K562 (cell line): Measurements from ENCODE around the gene RFPL1. TPM values are rescaled to one million over a fixed set of nuclear protein-coding genes. Genes with fewer than 3 reads are reported as not detected.

Experiments
- ATAC-seq: fragments of 200-7000 bp; cut with Tn5 transposase; 3 replicates; pipeline ENCODE4 v1.9.1; 2020; ENCODE audit warnings: moderate library complexity
- BruUV-seq: library from RNA; stranded (reverse); fragments of 400-500 nt; replicated peaks from 2 replicates; lab custom pipeline; 2021; lab: Mats Ljungman, UMichigan
- CTCF ChIA-PET: fragments of 300-600 bp; formaldehyde crosslinking; extraction: SDS; loops from one replicate; lab custom pipeline; 2021; ENCODE audit warnings: low intra/inter-chr PET ratio; lab: Yijun Ruan, JAX
- POLR2A ChIA-PET: fragments of 300-600, 350-650 bp; sonication (Branson Sonifier 250); formaldehyde crosslinking; extraction: SDS; loops from one replicate; lab custom pipeline; 2021; ENCODE audit warnings: antibody characterized with exemption, inconsistent platforms; lab: Yijun Ruan, JAX
- DNase-seq, 4 experiments: peaks; one replicate each; pipeline versions ENCODE4 v3.0.0 to v3.0.0-alpha.2; 2011 to 2018; ENCODE audit warnings: low spot score in 3 of 4, mixed read lengths in 3 of 4; ENCODE audit errors: extremely low read depth in 1 of 4
- FAIRE-seq: peaks from 2 replicates; lab custom pipeline; 2011; peaks lifted over from hg19 to GRCh38; lab: Jason Lieb, UNC
- H2AFZ ChIP-seq: 2 replicates; pipeline ENCODE4 v1.6.0; 2011; ENCODE audit warnings: low read depth, low read length, control low read depth, inconsistent platforms
- H3K27ac ChIP-seq: fragments of 200-600 bp; 3 replicates; pipeline ENCODE4 v1.8.0; 2011; ENCODE audit warnings: low read depth, mild to moderate bottlenecking, control low read depth, inconsistent platforms, low read length, moderate library complexity, mixed read lengths; ENCODE audit errors: extremely low read depth
- H3K27me3 ChIP-seq, 2 experiments: fragments of 300-600 bp in 1 of 2; 2 replicates in 1 of 2; 3 replicates in 1 of 2; pipeline versions ENCODE4 v1.6.0 to v1.8.0; 2011; ENCODE audit warnings: inconsistent platforms in 2 of 2, low read length in 2 of 2, mild to moderate bottlenecking in 1 of 2, mixed read lengths in 1 of 2, moderate library complexity in 1 of 2; ENCODE audit not compliant: control insufficient read depth in 2 of 2, insufficient read depth in 2 of 2
- H3K36me3 ChIP-seq: fragments of 300-600 bp; 3 replicates; pipeline ENCODE4 v1.8.0; 2011; ENCODE audit warnings: mild to moderate bottlenecking, low read length, inconsistent platforms; ENCODE audit not compliant: control insufficient read depth, insufficient read depth
- H3K4me1 ChIP-seq, 2 experiments: fragments of 200-600 bp in 1 of 2; replicated peaks in 1 of 2; 2 replicates in 1 of 2; 3 replicates in 1 of 2; pipeline versions ENCODE4 v1.5.1 to v1.8.0; 2011; ENCODE audit warnings: inconsistent platforms in 2 of 2, low read length in 2 of 2, mild to moderate bottlenecking in 1 of 2, mixed read lengths in 1 of 2, moderate library complexity in 1 of 2; ENCODE audit not compliant: control insufficient read depth in 2 of 2, insufficient read depth in 2 of 2
- H3K4me2 ChIP-seq: 2 replicates; pipeline ENCODE4 v1.6.1; 2011; ENCODE audit warnings: low read length, control low read depth, inconsistent platforms, mixed read lengths; ENCODE audit not compliant: insufficient read depth
- H3K4me3 ChIP-seq: fragments of 200-600 bp; sonication (generic), shearing (Covaris generic); 2 replicates; pipeline ENCODE4 v1.5.1; 2016; ENCODE audit warnings: control low read depth, inconsistent platforms
- H3K79me2 ChIP-seq: fragments of 200-600 bp; 3 replicates; pipeline ENCODE4 v1.8.0; 2011; ENCODE audit warnings: low read length, inconsistent platforms; ENCODE audit not compliant: control insufficient read depth, insufficient read depth
- H3K9ac ChIP-seq, 2 experiments: 2 replicates each; pipeline versions ENCODE4 v1.6.0 to v1.6.1; 2011; ENCODE audit warnings: low read depth in 2 of 2, low read length in 2 of 2, control low read depth in 1 of 2, inconsistent platforms in 1 of 2, mild to moderate bottlenecking in 1 of 2, mixed read lengths in 1 of 2; ENCODE audit not compliant: insufficient read depth in 1 of 2
- H3K9me1 ChIP-seq: one replicate; pipeline ENCODE4 v1.6.0; 2011; ENCODE audit warnings: inconsistent platforms, mild to moderate bottlenecking, low read length, moderate library complexity; ENCODE audit not compliant: control insufficient read depth, insufficient read depth
- H3K9me3 ChIP-seq: replicated peaks from 2 replicates; pipeline ENCODE4 v1.5.1; 2011; ENCODE audit warnings: low read depth, low read length, inconsistent platforms; ENCODE audit not compliant: control insufficient read depth, insufficient read depth
- H4K20me1 ChIP-seq: replicated peaks from 2 replicates; pipeline ENCODE4 v1.6.1; 2011; ENCODE audit warnings: low read length, inconsistent platforms, mixed read lengths; ENCODE audit not compliant: control insufficient read depth, insufficient read depth
- C11orf30 ChIP-seq: fragments of 450-650 bp; IDR thresholded peaks from 2 replicates; pipeline ENCODE4 v1.6.1; 2016; ENCODE audit warnings: low read depth, mild to moderate bottlenecking
- CBFA2T3 ChIP-seq: fragments of 450-650 bp; IDR thresholded peaks from 2 replicates; pipeline ENCODE4 v1.6.1; 2017
- MAZ ChIP-seq, 2 experiments: fragments of 450-650 bp in 1 of 2; sonication (generic) in 1 of 2; formaldehyde crosslinking; IDR thresholded peaks in 1 of 2; conservative IDR thresholded peaks in 1 of 2; 2 replicates each; pipeline versions ENCODE4 v1.4.0 to v1.5.0; 2020; ENCODE audit warnings: mild to moderate bottlenecking in 1 of 2, missing genetic modification reagents in 1 of 2
- MBD2 ChIP-seq: sonication (generic); IDR thresholded peaks from 2 replicates; pipeline ENCODE4 v1.6.1; 2016; ENCODE audit warnings: low read depth, borderline replicate concordance
- MNT ChIP-seq, 2 experiments: fragments of 450-650 bp; conservative IDR thresholded peaks; 2 replicates each; pipeline ENCODE4 v1.6.1; 2017; ENCODE audit warnings: mild to moderate bottlenecking in 2 of 2, moderate library complexity in 2 of 2
- NFE2 ChIP-seq: IDR thresholded peaks from 2 replicates; pipeline ENCODE4 v1.6.1; 2014; ENCODE audit warnings: antibody characterized with exemption, low read depth
- REST ChIP-seq, 2 experiments: fragments of 450-650 bp; formaldehyde crosslinking in 1 of 2; IDR thresholded peaks; 2 replicates each; pipeline versions ENCODE4 v1.4.0 to v1.6.1; 2014 to 2020; ENCODE audit warnings: mild to moderate bottlenecking in 2 of 2, borderline replicate concordance in 1 of 2, low read depth in 1 of 2
- TCF7L2 ChIP-seq: fragments of 150-350 bp; IDR thresholded peaks from 2 replicates; pipeline ENCODE4 v1.6.1; 2016; ENCODE audit warnings: low read depth, mild to moderate bottlenecking, low read length, moderate library complexity
- TEAD4 ChIP-seq, 2 experiments: sonication (generic) in 1 of 2; formaldehyde crosslinking in 1 of 2; IDR thresholded peaks; 2 replicates each; pipeline versions ENCODE4 v1.6.1 to v1.8.0; 2012 to 2022; ENCODE audit warnings: borderline replicate concordance in 1 of 2, inconsistent platforms in 1 of 2, low read length in 1 of 2, mild to moderate bottlenecking in 1 of 2, missing genetic modification reagents in 1 of 2
- ZKSCAN1 ChIP-seq: fragments of 150-350 bp; IDR thresholded peaks from 2 replicates; pipeline ENCODE4 v1.6.1; 2016; ENCODE audit warnings: low read depth, low read length
- ZNF830 ChIP-seq: fragments of 250-450 bp; sonication (Bioruptor Pico); IDR thresholded peaks from 2 replicates; pipeline ENCODE4 v1.5.0; 2021; ENCODE audit warnings: mild to moderate bottlenecking
- WGBS: fragments of 100-300 bp; shearing (Covaris generic); methylation state at CpG from one replicate; pipeline ENCODE4 v1.1.6; 2016; ENCODE audit warnings: low coverage, mixed read lengths; ENCODE audit not compliant: insufficient coverage; ENCODE audit errors: missing lambda C conversion rate; 5-methylcytosine and 5-hydroxymethylcytosine counted together
- in situ Hi-C: fragments of 300-500 bp; cut with MboI; formaldehyde crosslinking; loops from 4 replicates; pipeline ENCODE4 v1.15.0; 2018; ENCODE audit warnings: inconsistent platforms, mixed read lengths
- intact Hi-C: fragments of 100-400 bp; cut with micrococcal nuclease; formaldehyde crosslinking; loops from 2 replicates; pipeline ENCODE4 v1.14.2; 2022
- polyA plus RNA-seq, 8 experiments: library from polyadenylated mRNA; depleted of rRNA in 4 of 8; stranded (reverse) in 5 of 8; unstranded in 3 of 8; fragments of >200 nt; fragmentation: Nextera tagmentation in 2 of 8; fragmentation: Illumina TruSeq in 1 of 8; extraction: Ambion mirVana in 2 of 8; extraction: Trizol in 1 of 8; gene quantifications; 2 replicates each; pipeline versions ENCODE4 v1.2.1 to v1.2.3, GENCODE V29; 2011 to 2014; ENCODE audit warnings: inconsistent platforms in 1 of 8, missing spikeins in 1 of 8
- total RNA-seq, 7 experiments: library from RNA; depleted of rRNA in 6 of 7; stranded (reverse); fragments of >200 nt in 6 of 7; fragmentation: Illumina TruSeq in 2 of 7; extraction: Trizol in 2 of 7; gene quantifications; 2 replicates each; pipeline versions ENCODE4 v1.2.1 to v1.2.3, GENCODE V29; 2011 to 2021; ENCODE audit warnings: low replicate concordance in 1 of 7

RFPL1 gene
- total and polyA plus RNA-seq, 9 of the 15 experiments (the other 6 are each of a cell fraction or from before 2014, with no cell fraction given): not detected

- TSS peak; percentile 57 for BruUV-seq
- H3K4me1 ChIP-seq: peaks cover 21 to 48% of the 10 kb centered on the region in 2 experiments; a peak in 4 of 5 replicates
- peaks cover 25% of the 10 kb centered on the region; the same call in 1 of the 3 replicates for H3K36me3 ChIP-seq
- in situ Hi-C loops (no loop called here), intact Hi-C loops (loop anchor here (2.0 kb wide), 1 partner anchor 43 kb away; no protein-coding TSS in a partner anchor)
- peak overlapping the region; percentile 48 for H3K4me3 ChIP-seq
- H3K4me2 ChIP-seq: peak overlapping the region; percentile 77
- FAIRE-seq (no peak), ATAC-seq (peak; percentile 9; the same call in 1 of the 3 replicates), DNase-seq (peak in 3 of 4 experiments; percentile 14 to 56 (median 17))
- no peaks in the 10 kb centered on the region for H3K9me3 ChIP-seq
- no peaks in the 10 kb centered on the region for H3K27me3 ChIP-seq
- H4K20me1 ChIP-seq: peaks cover 19% of the 10 kb centered on the region; the same call in 1 of the 2 replicates
- CTCF ChIA-PET: interaction anchor here (0.6 kb wide), 1 partner anchor 970 kb away, joined by 3 read pairs; no protein-coding TSS in a partner anchor
- POLR2A ChIA-PET: interaction anchor here (0.9 kb wide), 1 partner anchor 43 kb away, joined by 3 read pairs; no protein-coding TSS in a partner anchor
- peak overlapping the region; percentile 68 to 70 for H3K9ac ChIP-seq
- peaks cover 42% of the 10 kb centered on the region for H3K79me2 ChIP-seq
- peaks cover 10% of the 10 kb centered on the region for H3K9me1 ChIP-seq
- peak overlapping the region; percentile 69 for H2AFZ ChIP-seq
- H3K27ac ChIP-seq: peak overlapping the region; percentile 68
- 2% methylated on average over 12 of the region's 15 CpGs for WGBS
- TF ChIP-seq CBFA2T3 (peak; percentile 29), NFE2 (peak; percentile 55), MNT (conservative IDR thresholded peaks at IDR 0.05) (peak in 1 of 2 experiments; percentile 48; a peak in 1 of 4 replicates), TEAD4 (IDR thresholded peaks at IDR 0.05; ENCODE audit: low read length) (no peak), TEAD4 (CRISPR knock-in tag; IDR thresholded peaks at IDR 0.05; ENCODE audit: borderline replicate concordance) (no peak), MBD2 (no peak), TCF7L2 (no peak), MAZ (CRISPR knock-in tag; conservative IDR thresholded peaks at IDR 0.05 in 1 of 2, IDR thresholded peaks at IDR 0.05 in 1 of 2) (no peak), ZKSCAN1 (no peak), ZNF830 (CRISPR knock-in tag) (no peak), REST (IDR thresholded peaks at IDR 0.05; ENCODE audit: borderline replicate concordance) (peak; percentile 31; the same call in 1 of the 2 replicates), REST (CRISPR knock-in tag; IDR thresholded peaks at IDR 0.05; ENCODE audit: low read depth) (no peak), C11orf30 (peak; percentile 73)
These were observed 43.0 kb downstream of the RFPL1 start for GRCh38 chr22:29481265-29482000.
